Measurements from ENCODE around the gene HOXC4. TPM values are rescaled to one million over a fixed set of nuclear protein-coding genes. Genes with fewer than 3 reads are reported as not detected.

The HOXC4 gene
- total RNA-seq, 1 donor from 2014 or later = 1.3 TPM

DNA sequence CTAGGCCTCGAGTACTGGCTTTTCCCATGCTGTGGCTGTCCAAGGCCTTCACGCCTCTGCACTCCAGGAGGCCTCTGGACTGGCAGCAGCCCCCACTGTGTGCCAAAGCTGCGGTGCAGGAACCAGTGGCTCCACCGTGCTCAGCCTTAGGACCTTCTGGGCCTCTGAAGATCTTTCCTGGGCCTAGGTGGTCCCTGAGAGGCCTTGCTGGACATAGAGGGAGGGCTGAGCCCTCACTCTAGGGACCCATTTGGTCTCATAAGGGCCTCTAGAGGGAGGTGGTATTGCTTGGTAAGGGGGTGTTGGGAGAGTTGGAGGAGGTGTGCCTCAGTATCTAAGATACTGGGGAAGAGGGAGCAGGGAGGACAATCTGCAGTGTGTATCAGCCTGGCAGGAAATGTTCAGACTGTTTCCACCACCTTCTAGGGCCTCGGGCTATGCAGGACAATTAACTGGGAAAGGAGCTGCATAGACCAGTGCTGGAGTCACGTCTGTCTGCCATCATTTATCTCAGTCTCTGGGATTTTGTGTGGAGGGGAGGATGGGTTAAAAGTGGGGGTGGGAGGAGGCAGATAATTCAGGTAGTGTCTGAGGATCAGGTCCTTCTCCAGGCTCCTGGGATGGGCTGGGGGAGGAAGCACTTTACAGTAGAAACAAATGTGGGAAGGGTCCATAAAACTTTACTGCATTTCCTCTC is 17.9 kb upstream of the HOXC4 start:
- DNase-seq (ENCODE audit: low read depth) = no peak

DNA sequence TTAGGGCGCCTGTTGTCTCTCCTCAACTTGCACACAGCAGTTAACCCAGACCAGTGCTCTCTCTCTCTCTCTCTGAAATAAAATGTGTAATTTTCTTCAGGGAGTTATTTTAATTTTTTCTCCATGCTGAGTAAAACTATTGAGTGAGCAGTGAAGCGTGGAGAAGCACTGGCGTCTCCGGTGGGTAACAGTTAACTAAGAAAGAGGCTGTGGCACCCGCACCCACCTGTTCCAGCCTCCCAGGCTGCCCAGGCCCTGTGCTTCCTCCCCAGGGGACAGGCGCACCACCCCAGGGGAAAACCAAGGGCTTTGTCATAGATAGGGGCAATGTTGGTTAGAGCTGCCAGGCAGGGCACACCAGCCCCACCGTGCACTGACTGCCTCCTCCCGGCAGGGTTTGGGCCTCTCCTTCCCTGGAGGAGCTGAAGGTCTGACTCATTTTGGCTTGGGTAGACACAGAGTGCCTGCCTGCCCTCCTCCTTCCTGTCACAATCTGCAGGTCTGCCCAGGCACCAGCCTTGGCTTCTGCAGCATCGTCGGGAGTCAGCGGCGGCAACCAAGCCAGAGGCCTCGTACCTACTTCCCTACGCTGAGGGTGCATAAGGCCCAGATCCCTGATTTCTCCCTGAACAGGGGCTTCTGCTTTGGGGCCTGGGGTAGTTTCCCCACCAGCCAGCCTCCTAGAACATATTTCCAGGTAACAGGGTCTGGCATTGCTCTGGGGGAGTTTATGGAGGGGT is 16.8 kb upstream of the HOXC4 start:
- Histone ChIP-seq H3K27me3 (ENCODE audit: control insufficient read depth, insufficient read depth, low read length) (peaks cover 21% of the 10 kb centered on the region), H3K36me3 (ENCODE audit: control insufficient read depth, insufficient read depth, low read length) (no peaks in the 10 kb centered on the region), H3K4me3 (ENCODE audit: low read depth, low read length) (no peak overlapping the region)
- no peak for DNase-seq (ENCODE audit: low read depth)
- TF ChIP-seq, protein P1, sequence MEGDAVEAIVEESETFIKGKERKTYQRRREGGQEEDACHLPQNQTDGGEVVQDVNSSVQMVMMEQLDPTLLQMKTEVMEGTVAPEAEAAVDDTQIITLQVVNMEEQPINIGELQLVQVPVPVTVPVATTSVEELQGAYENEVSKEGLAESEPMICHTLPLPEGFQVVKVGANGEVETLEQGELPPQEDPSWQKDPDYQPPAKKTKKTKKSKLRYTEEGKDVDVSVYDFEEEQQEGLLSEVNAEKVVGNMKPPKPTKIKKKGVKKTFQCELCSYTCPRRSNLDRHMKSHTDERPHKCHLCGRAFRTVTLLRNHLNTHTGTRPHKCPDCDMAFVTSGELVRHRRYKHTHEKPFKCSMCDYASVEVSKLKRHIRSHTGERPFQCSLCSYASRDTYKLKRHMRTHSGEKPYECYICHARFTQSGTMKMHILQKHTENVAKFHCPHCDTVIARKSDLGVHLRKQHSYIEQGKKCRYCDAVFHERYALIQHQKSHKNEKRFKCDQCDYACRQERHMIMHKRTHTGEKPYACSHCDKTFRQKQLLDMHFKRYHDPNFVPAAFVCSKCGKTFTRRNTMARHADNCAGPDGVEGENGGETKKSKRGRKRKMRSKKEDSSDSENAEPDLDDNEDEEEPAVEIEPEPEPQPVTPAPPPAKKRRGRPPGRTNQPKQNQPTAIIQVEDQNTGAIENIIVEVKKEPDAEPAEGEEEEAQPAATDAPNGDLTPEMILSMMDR (IDR thresholded peaks at IDR 0.05; ENCODE audit: insufficient read depth, low read length, poor library complexity, severe bottlenecking) = peak; percentile 55

More for the DNA sequence above, 17.9 kb upstream of the HOXC4 start:
- Histone ChIP-seq H3K27me3 (ENCODE audit: control insufficient read depth, insufficient read depth, low read length) (peaks cover 28% of the 10 kb centered on the region), H3K4me3 (ENCODE audit: low read depth, low read length) (no peak overlapping the region), H3K36me3 (ENCODE audit: control insufficient read depth, insufficient read depth, low read length) (no peaks in the 10 kb centered on the region)
- TF ChIP-seq, protein P1 (IDR thresholded peaks at IDR 0.05; ENCODE audit: insufficient read depth, low read length, poor library complexity, severe bottlenecking) = no peak

DNA sequence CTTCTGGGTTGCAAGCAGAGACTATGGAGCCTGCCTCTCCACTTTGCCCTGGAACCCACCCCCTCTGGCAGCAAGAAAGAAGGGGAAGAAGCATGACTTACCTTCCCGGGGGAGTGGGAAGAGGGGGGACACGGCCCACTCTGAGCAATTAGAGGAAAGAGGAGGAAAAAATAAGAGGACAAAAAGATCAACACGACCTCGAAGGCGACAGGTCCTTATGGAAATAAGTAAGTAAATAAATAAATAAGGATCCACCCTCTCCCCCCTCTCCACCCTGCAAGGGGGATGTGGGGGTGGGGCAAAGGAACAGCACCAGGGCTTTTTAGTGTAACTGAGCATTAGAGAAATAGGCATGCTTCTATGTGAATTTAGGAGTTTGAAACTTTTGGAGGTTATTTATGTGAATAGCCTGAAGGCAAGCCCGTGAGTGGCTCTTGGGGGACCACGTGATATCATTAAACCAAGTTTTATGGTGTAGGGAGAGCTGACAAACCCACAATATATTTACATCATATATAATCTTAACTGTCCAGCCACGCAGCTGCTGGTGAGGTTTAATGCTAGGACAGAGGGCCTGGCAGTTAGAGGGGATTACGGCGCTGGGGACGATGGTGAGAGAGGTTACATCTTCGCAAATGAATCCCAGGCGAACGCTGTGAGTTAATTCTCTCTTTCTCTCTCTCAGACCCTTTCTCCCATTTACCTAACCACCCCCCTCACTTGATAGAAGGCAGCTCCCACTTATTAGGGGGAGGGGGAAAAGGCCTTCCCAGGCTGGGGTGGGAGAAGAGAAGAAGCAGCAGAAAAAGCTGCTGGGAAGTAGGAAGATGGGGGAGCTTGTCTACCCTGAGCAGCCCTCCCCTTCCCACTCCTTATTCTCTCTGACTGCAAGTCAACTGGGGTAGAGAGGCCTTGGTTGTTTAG is 16.0 kb upstream of the HOXC4 start:
- Histone ChIP-seq H3K27me3 (ENCODE audit: control insufficient read depth, insufficient read depth, low read length) (peaks cover 19% of the 10 kb centered on the region), H3K4me3 (ENCODE audit: low read depth, low read length) (no peak overlapping the region), H3K36me3 (ENCODE audit: control insufficient read depth, insufficient read depth, low read length) (no peaks in the 10 kb centered on the region)
- TF ChIP-seq, protein P1 (IDR thresholded peaks at IDR 0.05; ENCODE audit: insufficient read depth, low read length, poor library complexity, severe bottlenecking) = no peak
- DNase-seq (ENCODE audit: low read depth) = no peak

DNA sequence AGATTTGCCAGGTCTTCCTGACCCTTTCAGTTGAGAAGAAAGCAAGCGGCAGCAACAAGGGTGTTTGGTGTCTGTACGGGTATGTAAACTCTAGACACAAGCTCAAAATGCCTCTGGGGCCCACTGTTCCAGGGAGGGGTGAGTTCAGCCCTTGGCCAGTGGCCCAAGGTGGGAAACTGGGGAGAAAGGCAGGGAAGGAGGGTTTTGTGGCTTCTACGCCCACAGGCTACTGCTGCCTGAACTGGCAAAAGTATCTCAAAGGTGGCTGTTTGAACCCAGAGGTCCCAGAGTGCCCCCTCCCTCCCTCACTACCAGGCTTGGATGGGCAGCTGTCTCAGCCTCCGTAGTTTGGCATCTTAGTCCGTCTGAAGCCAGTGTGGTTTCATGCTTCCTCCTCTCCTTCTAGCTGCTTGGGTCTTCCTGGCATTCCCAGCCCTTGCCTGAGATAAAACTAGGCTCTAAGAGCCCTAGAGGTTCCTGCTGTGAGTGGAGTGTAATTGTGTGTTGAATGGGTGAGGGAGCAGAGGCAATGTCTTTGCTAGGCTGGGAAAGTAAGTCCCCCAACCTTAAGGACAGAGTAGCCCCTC is 15.3 kb upstream of the HOXC4 start:
- Histone ChIP-seq H3K4me3 (ENCODE audit: low read depth, low read length) (no peak overlapping the region), H3K27me3 (ENCODE audit: control insufficient read depth, insufficient read depth, low read length) (peaks cover 15% of the 10 kb centered on the region), H3K36me3 (ENCODE audit: control insufficient read depth, insufficient read depth, low read length) (no peaks in the 10 kb centered on the region)
- no peak for DNase-seq (ENCODE audit: low read depth)
- TF ChIP-seq, protein P1 (IDR thresholded peaks at IDR 0.05; ENCODE audit: insufficient read depth, low read length, poor library complexity, severe bottlenecking) = no peak

DNA sequence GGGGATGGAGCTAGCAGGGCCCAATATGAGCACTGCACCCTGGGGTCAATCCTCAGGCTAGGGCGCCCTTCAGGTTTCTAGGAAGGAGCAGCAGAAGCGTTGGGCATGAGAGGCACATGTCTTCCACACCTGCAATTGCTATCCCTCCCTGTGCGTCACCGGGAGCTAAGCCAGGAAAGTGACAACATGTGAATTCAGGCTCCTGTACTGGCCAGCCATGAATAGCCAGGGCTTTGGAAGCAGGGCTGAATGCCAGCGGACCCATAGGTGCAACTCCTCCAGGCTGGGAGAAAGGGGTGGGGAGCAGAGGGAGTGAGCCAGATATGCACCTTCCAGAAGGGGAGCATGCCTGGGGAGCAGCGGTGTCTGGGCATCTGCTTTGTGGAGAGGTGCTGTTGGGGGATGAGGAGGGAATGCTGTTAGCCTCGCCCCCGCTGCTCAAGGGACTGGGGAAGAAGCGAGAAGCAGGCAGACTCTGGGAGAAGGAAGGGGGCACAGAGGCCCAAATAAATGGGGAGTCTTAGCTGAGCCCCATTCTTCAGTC is 14.7 kb upstream of the HOXC4 start:
- DNase-seq (ENCODE audit: low read depth) = no peak
- TF ChIP-seq, protein P1 (IDR thresholded peaks at IDR 0.05; ENCODE audit: insufficient read depth, low read length, poor library complexity, severe bottlenecking) = no peak

More for the DNA sequence above, 14.7 kb upstream of the HOXC4 start:
- Histone ChIP-seq H3K27me3 (ENCODE audit: control insufficient read depth, insufficient read depth, low read length) (peaks cover 14% of the 10 kb centered on the region), H3K36me3 (ENCODE audit: control insufficient read depth, insufficient read depth, low read length) (no peaks in the 10 kb centered on the region), H3K4me3 (ENCODE audit: low read depth, low read length) (no peak overlapping the region)
